ENCODE data around the gene TMEM92. TPM values are rescaled to one million over a fixed set of nuclear protein-coding genes. Genes with fewer than 3 reads are reported as not detected.

The TMEM92 gene
- total and polyA plus RNA-seq, 2 of the 13 experiments (the other 11 are each of a cell fraction or from before 2014, with no cell fraction given), result 0.07 TPM; not detected in 1

DNA sequence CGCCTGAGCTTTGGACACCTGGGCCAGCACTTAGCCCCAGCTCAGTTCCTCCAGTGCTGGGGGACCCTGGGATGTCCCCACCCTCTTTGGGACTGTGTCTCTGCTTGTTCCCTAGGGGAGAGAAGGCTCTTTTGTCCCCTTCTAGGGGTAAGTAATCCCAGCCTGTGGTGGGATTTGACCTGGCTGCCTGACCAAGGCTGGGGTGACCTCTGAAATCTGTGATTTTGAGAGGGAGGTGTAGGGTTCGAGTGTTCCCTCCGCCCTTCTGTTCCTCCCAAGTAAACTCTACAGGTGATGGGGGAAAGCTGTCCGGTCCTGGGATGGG, 593 bp downstream of the TMEM92 start (continued):
- TF ChIP-seq, protein P1, sequence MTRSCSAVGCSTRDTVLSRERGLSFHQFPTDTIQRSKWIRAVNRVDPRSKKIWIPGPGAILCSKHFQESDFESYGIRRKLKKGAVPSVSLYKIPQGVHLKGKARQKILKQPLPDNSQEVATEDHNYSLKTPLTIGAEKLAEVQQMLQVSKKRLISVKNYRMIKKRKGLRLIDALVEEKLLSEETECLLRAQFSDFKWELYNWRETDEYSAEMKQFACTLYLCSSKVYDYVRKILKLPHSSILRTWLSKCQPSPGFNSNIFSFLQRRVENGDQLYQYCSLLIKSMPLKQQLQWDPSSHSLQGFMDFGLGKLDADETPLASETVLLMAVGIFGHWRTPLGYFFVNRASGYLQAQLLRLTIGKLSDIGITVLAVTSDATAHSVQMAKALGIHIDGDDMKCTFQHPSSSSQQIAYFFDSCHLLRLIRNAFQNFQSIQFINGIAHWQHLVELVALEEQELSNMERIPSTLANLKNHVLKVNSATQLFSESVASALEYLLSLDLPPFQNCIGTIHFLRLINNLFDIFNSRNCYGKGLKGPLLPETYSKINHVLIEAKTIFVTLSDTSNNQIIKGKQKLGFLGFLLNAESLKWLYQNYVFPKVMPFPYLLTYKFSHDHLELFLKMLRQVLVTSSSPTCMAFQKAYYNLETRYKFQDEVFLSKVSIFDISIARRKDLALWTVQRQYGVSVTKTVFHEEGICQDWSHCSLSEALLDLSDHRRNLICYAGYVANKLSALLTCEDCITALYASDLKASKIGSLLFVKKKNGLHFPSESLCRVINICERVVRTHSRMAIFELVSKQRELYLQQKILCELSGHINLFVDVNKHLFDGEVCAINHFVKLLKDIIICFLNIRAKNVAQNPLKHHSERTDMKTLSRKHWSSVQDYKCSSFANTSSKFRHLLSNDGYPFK (CRISPR knock-in tag; IDR thresholded peaks at IDR 0.05; ENCODE audit: borderline replicate concordance), result no peak
- no peak for TF ChIP-seq SYNCRIP (IDR thresholded peaks at IDR 0.05; ENCODE audit: insufficient read depth, low read depth, low read length)
- TF ChIP-seq ZFAT (CRISPR knock-in tag; conservative IDR thresholded peaks at IDR 0.05), result no peak
- no peak for TF ChIP-seq ZSCAN20 (CRISPR knock-in tag; IDR thresholded peaks at IDR 0.05; ENCODE audit: borderline replicate concordance)
- TF ChIP-seq JDP2 (CRISPR knock-in tag; IDR thresholded peaks at IDR 0.05; ENCODE audit: borderline replicate concordance), result no peak
- TF ChIP-seq ZNF274 (CRISPR knock-in tag; IDR thresholded peaks at IDR 0.05), result no peak
- no peak for TF ChIP-seq RFX3 (CRISPR knock-in tag; IDR thresholded peaks at IDR 0.05)

DNA sequence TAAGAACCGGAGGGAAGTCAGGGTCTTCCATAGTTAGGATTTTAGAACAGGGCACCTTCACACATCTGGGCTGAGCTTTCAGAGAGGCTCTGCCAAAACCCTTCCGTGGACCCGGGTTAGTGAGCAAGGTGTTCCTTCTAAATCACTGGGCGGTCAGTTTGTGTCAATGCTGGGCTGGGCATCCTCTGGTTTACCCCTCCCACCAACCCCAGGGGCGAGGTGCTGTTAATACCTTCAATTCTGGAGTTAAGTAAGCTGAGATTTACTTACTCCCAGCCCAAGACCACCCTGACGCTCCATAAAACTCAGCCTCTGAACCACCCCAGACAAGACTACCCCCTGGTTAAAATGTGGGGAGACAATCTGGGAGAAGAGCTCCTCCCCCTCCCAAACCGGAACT, 1.0 kb downstream of the TMEM92 start:
- no peak for DNase-seq (ENCODE audit: low spot score)
- no peaks in the 10 kb centered on the region for H3K79me2 ChIP-seq (ENCODE audit: insufficient read depth, low read length)
- H4K20me1 ChIP-seq (ENCODE audit: insufficient read depth, low read length), result no peaks in the 10 kb centered on the region
- no peak overlapping the region for H2AFZ ChIP-seq (ENCODE audit: low read length)
- ChIA-PET CTCF (ENCODE audit: low intra/inter-chr PET ratio, low total read pairs) (interaction anchor here (3.0 to 10.8 kb wide), 2 partner anchors 22 to 75 kb away, joined by 17 to 301 read pairs; partner anchors contain the start of gene COL1A1), POLR2A (no interaction called here)
- peaks cover 10 to 76% of the 10 kb centered on the region in 2 experiments; a peak in 4 of 5 replicates for H3K27me3 ChIP-seq (ENCODE audit: control insufficient read depth in 1 of 2, insufficient read depth in 2 of 2, low read length in 2 of 2)
- TF ChIP-seq, protein P2, sequence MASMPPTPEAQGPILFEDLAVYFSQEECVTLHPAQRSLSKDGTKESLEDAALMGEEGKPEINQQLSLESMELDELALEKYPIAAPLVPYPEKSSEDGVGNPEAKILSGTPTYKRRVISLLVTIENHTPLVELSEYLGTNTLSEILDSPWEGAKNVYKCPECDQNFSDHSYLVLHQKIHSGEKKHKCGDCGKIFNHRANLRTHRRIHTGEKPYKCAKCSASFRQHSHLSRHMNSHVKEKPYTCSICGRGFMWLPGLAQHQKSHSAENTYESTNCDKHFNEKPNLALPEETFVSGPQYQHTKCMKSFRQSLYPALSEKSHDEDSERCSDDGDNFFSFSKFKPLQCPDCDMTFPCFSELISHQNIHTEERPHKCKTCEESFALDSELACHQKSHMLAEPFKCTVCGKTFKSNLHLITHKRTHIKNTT (CRISPR knock-in tag; IDR thresholded peaks at IDR 0.05), result no peak
- TF ChIP-seq JUN (CRISPR knock-in tag; IDR thresholded peaks at IDR 0.05) (no peak), MTA1 (CRISPR knock-in tag; IDR thresholded peaks at IDR 0.05; ENCODE audit: borderline replicate concordance) (no peak), LCORL (IDR thresholded peaks at IDR 0.05) (no peak), LCORL (CRISPR knock-in tag; IDR thresholded peaks at IDR 0.05) (no peak)
- TF ChIP-seq, protein P3, sequence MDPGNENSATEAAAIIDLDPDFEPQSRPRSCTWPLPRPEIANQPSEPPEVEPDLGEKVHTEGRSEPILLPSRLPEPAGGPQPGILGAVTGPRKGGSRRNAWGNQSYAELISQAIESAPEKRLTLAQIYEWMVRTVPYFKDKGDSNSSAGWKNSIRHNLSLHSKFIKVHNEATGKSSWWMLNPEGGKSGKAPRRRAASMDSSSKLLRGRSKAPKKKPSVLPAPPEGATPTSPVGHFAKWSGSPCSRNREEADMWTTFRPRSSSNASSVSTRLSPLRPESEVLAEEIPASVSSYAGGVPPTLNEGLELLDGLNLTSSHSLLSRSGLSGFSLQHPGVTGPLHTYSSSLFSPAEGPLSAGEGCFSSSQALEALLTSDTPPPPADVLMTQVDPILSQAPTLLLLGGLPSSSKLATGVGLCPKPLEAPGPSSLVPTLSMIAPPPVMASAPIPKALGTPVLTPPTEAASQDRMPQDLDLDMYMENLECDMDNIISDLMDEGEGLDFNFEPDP (CRISPR knock-in tag; conservative IDR thresholded peaks at IDR 0.05), result no peak
- H3K4me1 ChIP-seq (ENCODE audit: insufficient read depth, low read length), result peaks cover 21% of the 10 kb centered on the region
- H3K9me3 ChIP-seq (ENCODE audit: low read length), result no peaks in the 10 kb centered on the region
- H3K4me3 ChIP-seq (replicated peaks in 1 of 3; ENCODE audit: insufficient read depth in 1 of 3, low read depth in 2 of 3, low read length in 3 of 3), result no peak overlapping the region
- no peak overlapping the region for H3K4me2 ChIP-seq (ENCODE audit: low read depth, low read length)
- no peak overlapping the region for H3K9ac ChIP-seq (ENCODE audit: insufficient read depth, low read depth, low read length)
- WGBS (ENCODE audit: low lambda C conversion rate), result 37% methylated on average over 7 of the region's 7 CpGs
- no peak for FAIRE-seq
- H3K27ac ChIP-seq (ENCODE audit: extremely low read length, insufficient read depth, low read length), result no peak overlapping the region
- ATAC-seq, result no peak
- no peaks in the 10 kb centered on the region for H3K36me3 ChIP-seq (replicated peaks in 1 of 2; ENCODE audit: control insufficient read depth in 1 of 2, insufficient read depth in 2 of 2, low read length in 2 of 2)
- intact Hi-C loops (cut with micrococcal nuclease; ENCODE audit: unreplicated experiment), result no loop called here
- in situ Hi-C loops (cut with HindIII; ENCODE audit: extremely low pct_ligation_motif_present, low pct_unique_long_range_greater_than_20kb), result no loop called here
- no TSS peak for BruUV-seq (replicated peaks)
